ENCODE data around the gene TENM4. TPM values are rescaled to one million over a fixed set of nuclear protein-coding genes. Genes with fewer than 3 reads are reported as not detected.

Gene TENM4
- polyA plus RNA-seq, 1 donor from 2014 or later: 16.8 TPM

DNA sequence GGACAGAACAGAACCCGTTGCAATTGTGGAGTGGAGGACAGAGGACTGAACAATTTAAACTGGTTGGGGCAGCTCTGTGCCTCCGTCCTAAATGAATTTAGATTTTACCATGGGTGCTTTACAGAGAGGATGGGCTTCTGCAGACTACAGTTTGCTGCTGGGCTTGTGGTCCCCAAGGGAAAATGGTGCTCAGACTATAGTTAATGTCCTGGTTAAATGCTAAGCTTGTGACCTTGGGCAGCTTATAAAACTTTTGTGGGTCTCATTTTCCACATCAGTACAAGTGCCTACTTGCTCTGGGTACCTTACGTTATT is 511.0 kb downstream of the TENM4 start:
- H3K79me2 ChIP-seq (replicated peaks; ENCODE audit: insufficient read depth, low read length): no peaks in the 10 kb centered on the region
- H3K36me3 ChIP-seq (ENCODE audit: insufficient read depth, low read length): no peaks in the 10 kb centered on the region
- no peak overlapping the region for H3K9ac ChIP-seq (ENCODE audit: low read length)
- TF ChIP-seq POLR2AphosphoS5 (IDR thresholded peaks at IDR 0.05): no peak
- TF ChIP-seq, protein P1, sequence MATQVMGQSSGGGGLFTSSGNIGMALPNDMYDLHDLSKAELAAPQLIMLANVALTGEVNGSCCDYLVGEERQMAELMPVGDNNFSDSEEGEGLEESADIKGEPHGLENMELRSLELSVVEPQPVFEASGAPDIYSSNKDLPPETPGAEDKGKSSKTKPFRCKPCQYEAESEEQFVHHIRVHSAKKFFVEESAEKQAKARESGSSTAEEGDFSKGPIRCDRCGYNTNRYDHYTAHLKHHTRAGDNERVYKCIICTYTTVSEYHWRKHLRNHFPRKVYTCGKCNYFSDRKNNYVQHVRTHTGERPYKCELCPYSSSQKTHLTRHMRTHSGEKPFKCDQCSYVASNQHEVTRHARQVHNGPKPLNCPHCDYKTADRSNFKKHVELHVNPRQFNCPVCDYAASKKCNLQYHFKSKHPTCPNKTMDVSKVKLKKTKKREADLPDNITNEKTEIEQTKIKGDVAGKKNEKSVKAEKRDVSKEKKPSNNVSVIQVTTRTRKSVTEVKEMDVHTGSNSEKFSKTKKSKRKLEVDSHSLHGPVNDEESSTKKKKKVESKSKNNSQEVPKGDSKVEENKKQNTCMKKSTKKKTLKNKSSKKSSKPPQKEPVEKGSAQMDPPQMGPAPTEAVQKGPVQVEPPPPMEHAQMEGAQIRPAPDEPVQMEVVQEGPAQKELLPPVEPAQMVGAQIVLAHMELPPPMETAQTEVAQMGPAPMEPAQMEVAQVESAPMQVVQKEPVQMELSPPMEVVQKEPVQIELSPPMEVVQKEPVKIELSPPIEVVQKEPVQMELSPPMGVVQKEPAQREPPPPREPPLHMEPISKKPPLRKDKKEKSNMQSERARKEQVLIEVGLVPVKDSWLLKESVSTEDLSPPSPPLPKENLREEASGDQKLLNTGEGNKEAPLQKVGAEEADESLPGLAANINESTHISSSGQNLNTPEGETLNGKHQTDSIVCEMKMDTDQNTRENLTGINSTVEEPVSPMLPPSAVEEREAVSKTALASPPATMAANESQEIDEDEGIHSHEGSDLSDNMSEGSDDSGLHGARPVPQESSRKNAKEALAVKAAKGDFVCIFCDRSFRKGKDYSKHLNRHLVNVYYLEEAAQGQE (IDR thresholded peaks at IDR 0.05; ENCODE audit: borderline replicate concordance): no peak
- TF ChIP-seq TAF1 (IDR thresholded peaks at IDR 0.05; ENCODE audit: low read depth): no peak
- H3K4me3 ChIP-seq (ENCODE audit: low read length): no peak overlapping the region
- H3K9me3 ChIP-seq (ENCODE audit: low read length): no peaks in the 10 kb centered on the region
- H3K9me2 ChIP-seq (ENCODE audit: insufficient read depth, low read length): no peaks in the 10 kb centered on the region
- H3F3A ChIP-seq (ENCODE audit: insufficient read depth, low read length, poor library complexity, severe bottlenecking): no peaks in the 10 kb centered on the region
- H3K27me3 ChIP-seq (ENCODE audit: insufficient read depth, low read depth, low read length): no peaks in the 10 kb centered on the region
- H3K27ac ChIP-seq (ENCODE audit: low read length): no peak overlapping the region
- no peak overlapping the region for H3K4me2 ChIP-seq (ENCODE audit: low read length)
- H4K20me1 ChIP-seq (ENCODE audit: insufficient read depth): no peaks in the 10 kb centered on the region
- H2AFZ ChIP-seq (ENCODE audit: low read depth, low read length): no peak overlapping the region

DNA sequence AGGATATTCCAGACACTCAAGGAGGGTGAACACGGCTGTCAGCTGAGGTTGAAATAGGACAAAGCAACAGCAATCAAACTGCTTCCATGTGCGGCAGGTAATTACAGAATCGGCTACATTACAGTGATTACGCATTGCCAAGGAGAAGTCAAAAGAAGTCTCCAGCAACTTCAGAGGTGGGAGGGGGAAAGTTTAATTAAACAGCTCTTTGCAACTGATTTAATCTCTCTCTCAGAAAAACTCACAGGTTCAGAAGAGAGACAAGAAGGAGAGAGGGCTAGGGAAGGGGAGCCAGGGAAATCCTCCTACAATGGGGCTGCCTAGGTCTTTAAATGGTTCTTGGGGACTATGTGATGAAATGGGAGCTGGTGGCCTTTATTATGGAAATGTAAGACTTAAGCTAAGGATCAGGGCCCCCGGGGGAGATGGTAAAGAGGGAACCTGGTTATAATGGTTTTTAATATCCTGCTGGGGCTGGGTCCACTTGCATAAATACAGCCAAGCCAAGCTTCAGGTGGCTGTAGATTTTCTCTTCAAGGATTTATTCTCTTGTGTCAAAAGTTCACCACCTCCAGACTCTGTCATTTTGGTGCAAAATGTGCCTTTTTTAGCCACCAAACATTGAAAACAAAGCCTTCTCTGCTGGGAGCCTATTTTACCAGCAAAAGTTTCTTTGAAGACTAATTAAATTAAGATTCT is 511.5 kb downstream of the TENM4 start:
- H3K4me2 ChIP-seq (ENCODE audit: low read length): no peak overlapping the region

DNA sequence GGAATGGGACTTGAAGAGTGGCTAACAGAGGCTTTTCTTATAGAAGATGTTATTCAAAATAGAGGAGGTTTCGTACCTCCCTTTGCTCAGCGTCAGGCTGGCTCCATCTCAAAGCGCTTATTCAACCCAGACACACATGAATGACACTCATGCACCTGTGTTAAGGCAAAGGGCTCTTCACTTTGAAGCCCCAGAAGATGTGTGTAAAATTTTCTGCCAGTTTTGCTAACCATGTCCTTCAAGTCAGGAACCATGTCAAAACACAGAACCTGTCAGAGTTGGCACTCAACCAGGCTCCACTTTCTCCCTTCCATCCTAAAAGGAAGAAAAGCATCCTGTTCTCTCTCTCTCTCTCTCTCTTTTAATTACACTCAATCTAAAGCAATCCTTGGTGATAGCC is 513.3 kb downstream of the TENM4 start:
- H3F3A ChIP-seq (ENCODE audit: insufficient read depth, low read length, poor library complexity, severe bottlenecking): no peaks in the 10 kb centered on the region
- no peak overlapping the region for H3K27ac ChIP-seq (ENCODE audit: low read length)
- H3K9ac ChIP-seq (ENCODE audit: low read length): no peak overlapping the region
- H4K20me1 ChIP-seq (ENCODE audit: insufficient read depth): no peaks in the 10 kb centered on the region
- no peaks in the 10 kb centered on the region for H3K9me2 ChIP-seq (ENCODE audit: insufficient read depth, low read length)
- no peaks in the 10 kb centered on the region for H3K9me3 ChIP-seq (ENCODE audit: low read length)
- H3K4me3 ChIP-seq (ENCODE audit: low read length): no peak overlapping the region
- no peak overlapping the region for H2AFZ ChIP-seq (ENCODE audit: low read depth, low read length)
- H3K27me3 ChIP-seq (ENCODE audit: insufficient read depth, low read depth, low read length): no peaks in the 10 kb centered on the region
- no peak overlapping the region for H3K4me2 ChIP-seq (ENCODE audit: low read length)
- H3K36me3 ChIP-seq (ENCODE audit: insufficient read depth, low read length): no peaks in the 10 kb centered on the region
- no peaks in the 10 kb centered on the region for H3K79me2 ChIP-seq (replicated peaks; ENCODE audit: insufficient read depth, low read length)
- TF ChIP-seq TAF1 (IDR thresholded peaks at IDR 0.05; ENCODE audit: low read depth) (no peak), POLR2AphosphoS5 (IDR thresholded peaks at IDR 0.05) (no peak), SMC3 (conservative IDR thresholded peaks at IDR 0.05; ENCODE audit: poor library complexity) (no peak), RAD21 (conservative IDR thresholded peaks at IDR 0.05) (no peak), MXI1 (conservative IDR thresholded peaks at IDR 0.05; ENCODE audit: poor library complexity, severe bottlenecking) (no peak), EZH2 (IDR thresholded peaks at IDR 0.05; ENCODE audit: borderline replicate concordance, insufficient read depth, low read length, poor library complexity, severe bottlenecking) (no peak), EP300 (conservative IDR thresholded peaks at IDR 0.05; ENCODE audit: poor library complexity, severe bottlenecking) (no peak)
- TF ChIP-seq, protein P1 (IDR thresholded peaks at IDR 0.05; ENCODE audit: borderline replicate concordance): no peak
- TF ChIP-seq, protein P2, sequence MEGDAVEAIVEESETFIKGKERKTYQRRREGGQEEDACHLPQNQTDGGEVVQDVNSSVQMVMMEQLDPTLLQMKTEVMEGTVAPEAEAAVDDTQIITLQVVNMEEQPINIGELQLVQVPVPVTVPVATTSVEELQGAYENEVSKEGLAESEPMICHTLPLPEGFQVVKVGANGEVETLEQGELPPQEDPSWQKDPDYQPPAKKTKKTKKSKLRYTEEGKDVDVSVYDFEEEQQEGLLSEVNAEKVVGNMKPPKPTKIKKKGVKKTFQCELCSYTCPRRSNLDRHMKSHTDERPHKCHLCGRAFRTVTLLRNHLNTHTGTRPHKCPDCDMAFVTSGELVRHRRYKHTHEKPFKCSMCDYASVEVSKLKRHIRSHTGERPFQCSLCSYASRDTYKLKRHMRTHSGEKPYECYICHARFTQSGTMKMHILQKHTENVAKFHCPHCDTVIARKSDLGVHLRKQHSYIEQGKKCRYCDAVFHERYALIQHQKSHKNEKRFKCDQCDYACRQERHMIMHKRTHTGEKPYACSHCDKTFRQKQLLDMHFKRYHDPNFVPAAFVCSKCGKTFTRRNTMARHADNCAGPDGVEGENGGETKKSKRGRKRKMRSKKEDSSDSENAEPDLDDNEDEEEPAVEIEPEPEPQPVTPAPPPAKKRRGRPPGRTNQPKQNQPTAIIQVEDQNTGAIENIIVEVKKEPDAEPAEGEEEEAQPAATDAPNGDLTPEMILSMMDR (IDR thresholded peaks at IDR 0.05; ENCODE audit: poor library complexity, severe bottlenecking): no peak

More for the DNA sequence above, 511.5 kb downstream of the TENM4 start:
- TF ChIP-seq POLR2AphosphoS5 (IDR thresholded peaks at IDR 0.05): no peak
- TF ChIP-seq TAF1 (IDR thresholded peaks at IDR 0.05; ENCODE audit: low read depth): no peak
- TF ChIP-seq EP300 (conservative IDR thresholded peaks at IDR 0.05; ENCODE audit: poor library complexity, severe bottlenecking): no peak
- Histone ChIP-seq H4K20me1 (ENCODE audit: insufficient read depth) (no peaks in the 10 kb centered on the region), H3K4me3 (ENCODE audit: low read length) (peak overlapping the region; percentile 24), H3K27ac (ENCODE audit: low read length) (no peak overlapping the region), H3K9ac (ENCODE audit: low read length) (no peak overlapping the region), H3K9me3 (ENCODE audit: low read length) (no peaks in the 10 kb centered on the region), H3K27me3 (ENCODE audit: insufficient read depth, low read depth, low read length) (no peaks in the 10 kb centered on the region), H2AFZ (ENCODE audit: low read depth, low read length) (no peak overlapping the region), H3K9me2 (ENCODE audit: insufficient read depth, low read length) (no peaks in the 10 kb centered on the region), H3K36me3 (ENCODE audit: insufficient read depth, low read length) (no peaks in the 10 kb centered on the region), H3F3A (ENCODE audit: insufficient read depth, low read length, poor library complexity, severe bottlenecking) (no peaks in the 10 kb centered on the region), H3K79me2 (replicated peaks; ENCODE audit: insufficient read depth, low read length) (no peaks in the 10 kb centered on the region)
